NCI-H128 (cell line): ENCODE data around the gene RBM20.

Source experiments
- DNase-seq: peaks from one replicate; lab custom pipeline; 2025; ENCODE audit not compliant: unreplicated experiment; lab: John Stamatoyannopoulos, UW

RBM20 gene

DNA sequence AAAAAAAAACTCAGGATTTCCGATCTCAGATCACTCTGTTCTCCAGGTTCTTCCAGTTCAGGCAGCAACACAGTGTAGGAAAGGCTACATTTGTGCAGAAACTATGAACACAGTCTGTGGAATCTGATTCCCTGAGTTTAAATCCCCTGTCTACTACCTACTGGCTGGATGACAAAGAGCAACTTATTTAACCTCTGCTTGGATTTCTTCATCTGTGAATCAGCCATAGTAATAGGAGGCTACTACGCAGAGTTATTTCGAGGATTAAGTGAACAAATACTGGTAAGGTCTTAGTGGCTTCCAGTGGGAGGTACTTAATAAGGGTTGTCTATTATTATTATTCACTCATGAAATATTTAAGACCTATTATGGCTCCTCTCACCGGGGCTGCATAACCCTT, 183.3 kb downstream of the RBM20 start:
- no peak for DNase-seq

DNA sequence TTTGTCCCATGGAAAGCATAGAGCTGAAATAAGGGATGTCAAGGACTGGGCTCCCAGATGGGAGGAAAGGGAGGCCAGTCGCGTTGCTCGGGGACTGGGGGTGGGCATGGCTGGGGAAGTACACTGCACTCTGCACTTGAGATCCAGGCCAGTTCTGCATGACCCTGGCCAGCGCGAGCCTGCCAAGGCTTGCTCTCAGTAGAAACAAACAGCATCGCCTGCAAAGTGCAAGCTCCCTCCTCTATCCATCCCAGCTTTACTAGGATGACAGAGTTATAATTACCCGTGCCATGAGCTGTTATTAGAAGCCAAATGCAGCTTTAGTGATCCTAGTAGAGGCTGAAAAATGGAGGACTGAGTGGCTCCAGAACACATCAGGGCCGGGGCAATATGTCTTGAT, 183.7 kb downstream of the RBM20 start:
- no peak for DNase-seq

- no peak for DNase-seq
These were observed 184.4 kb downstream of the RBM20 start for GRCh38 chr10:110828525-110828924.

GRCh38 chr10:110829721-110830410, 185.7 kb downstream of the RBM20 start:
- no peak for DNase-seq

DNA sequence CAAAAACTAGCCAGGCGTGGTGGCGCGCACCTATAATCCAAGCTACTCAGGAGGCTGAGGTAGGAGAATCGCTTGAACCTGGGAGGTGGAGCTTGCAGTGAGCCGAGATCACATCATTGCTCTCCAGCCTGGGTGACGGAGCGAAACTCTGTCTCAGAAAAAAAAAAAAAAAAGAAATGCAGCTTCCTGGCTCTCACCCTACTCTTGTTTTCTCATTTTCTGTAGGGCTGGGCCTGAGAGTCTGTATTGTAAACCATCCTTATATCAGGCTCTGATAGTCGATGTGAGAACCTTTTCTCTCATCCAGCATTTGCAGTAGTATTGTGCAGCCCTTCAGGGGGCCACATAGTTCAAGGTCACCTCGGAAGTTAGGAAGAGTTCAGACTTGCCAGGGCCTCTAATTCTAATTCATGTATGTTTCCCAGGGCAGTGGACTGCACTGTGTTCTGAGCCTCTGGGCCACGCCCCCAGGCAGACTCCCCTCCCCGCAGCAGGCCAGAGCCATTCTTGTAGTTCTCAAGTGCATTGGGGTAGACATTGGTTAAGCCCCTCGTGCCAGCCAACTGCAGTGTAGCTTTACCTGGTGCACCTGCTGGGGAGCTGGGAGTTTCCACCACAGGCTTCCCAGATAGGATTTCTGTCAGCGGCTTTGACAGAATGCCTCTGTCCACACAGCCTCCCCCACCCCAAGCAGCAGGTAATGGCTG, 189.3 kb downstream of the RBM20 start:
- peak; percentile 39 for DNase-seq

DNA sequence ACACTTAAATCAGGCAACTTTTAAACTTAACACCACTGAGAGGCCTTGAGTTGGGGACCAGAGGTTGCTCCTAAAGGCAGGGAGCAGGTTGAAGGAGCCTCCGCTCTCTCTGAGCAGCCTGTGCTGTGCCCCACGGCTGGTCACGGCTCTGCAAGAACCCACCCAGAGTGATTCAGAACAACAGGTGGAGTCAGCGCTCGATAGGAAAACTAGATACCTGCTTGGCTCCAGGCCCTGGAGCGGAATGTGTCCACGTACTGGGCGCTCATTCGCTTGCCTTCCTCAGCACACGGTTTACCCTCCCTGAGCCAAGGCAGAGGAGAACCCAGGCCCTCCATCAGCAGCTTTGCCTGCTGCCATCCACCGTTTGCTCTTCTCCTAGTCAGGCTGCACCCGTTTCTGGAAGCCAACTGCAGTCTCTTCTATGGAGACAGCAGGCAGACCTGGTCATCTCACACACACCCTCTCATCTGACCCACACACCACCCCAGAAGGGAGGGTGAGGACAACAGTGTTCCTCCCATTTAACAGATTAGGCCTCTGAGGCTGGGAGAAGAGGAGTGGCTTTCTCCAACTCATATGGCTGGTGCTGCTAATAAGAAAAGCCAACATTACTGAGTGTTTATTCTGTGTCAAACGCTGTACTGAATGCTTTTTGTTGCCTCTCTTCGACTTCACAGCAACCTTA, 189.9 kb downstream of the RBM20 start:
- DNase-seq, result no peak

GRCh38 chr10:110834629-110835301, 190.6 kb downstream of the RBM20 start:
- DNase-seq, result no peak

DNA sequence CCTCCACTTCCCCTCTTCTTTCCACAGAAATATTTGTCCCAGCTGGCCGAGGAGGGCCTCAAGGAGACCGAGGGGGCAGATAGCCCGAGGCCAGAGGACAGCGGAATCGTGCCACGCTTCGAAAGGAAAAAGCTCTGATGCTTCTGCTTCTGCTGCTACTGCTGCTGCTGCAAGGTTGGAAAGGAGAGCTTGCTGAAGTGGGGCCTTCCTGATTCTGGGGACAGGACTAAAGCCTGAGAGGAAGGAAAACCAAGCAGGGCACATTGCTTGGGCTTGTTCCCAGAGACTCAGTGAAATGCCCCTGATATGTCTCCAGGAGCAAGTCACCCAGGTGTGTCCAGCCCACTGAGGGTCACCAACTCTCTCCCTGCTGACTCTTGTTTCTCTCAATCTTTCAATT, 191.7 kb downstream of the RBM20 start:
- no peak for DNase-seq

DNA sequence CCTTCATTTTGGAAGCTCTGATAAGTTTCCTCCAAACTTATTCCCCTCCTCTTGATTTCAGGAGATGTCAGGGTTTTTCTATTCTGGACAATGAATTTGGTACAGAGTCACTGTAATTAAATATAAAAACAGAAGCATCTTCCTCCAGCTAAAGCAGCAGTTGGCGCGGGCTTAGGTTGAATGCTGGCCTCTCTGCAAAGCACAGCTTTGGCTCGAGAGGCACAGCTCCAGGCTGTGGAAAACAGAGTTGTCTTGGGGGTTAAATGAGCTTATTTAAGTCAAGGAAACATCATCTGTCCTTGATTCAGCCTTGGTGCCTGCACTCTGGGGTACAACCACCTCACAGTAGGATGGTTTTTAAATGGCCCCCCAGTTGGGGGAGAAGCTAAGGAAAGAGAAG, 192.6 kb downstream of the RBM20 start:
- DNase-seq, result no peak

DNA sequence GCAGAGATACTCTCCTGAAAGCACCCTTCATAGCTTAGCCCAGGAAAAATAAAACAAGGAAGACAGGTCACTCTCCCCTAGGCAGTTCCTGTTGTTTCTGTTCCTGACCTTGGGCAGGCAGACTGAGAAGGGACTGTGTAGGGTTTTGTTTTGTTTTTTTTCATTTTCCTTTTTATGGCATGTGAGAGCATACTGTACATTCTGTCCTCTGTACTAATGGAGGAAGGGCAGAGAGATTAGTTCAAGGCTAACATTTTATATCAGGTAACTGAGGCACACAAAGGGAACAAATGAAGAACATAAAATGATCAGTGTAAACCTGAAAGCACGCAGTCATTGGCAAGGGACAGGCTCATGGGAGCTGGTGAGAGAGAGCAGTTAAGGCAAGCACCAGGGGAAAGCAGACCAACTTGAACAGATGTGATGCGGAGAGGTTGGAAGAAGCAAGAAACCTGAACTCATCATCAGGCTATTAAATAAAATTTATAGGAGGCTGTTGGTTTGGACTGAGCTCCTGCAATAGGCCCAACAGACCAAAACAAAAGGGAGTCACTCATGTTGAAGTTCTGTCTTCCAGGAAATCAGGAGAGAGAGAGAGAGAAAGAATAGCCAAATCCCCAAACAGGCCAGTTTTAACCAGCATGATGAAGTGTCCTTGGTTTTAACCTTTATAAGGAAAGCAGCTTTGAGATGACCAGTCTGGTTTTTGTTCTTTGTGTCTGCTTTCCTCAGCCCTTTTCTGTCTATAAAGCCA, 193.5 kb downstream of the RBM20 start:
- DNase-seq, result no peak

- DNase-seq, result no peak
These were observed 196.2 kb downstream of the RBM20 start for GRCh38 chr10:110840225-110840922.

DNA sequence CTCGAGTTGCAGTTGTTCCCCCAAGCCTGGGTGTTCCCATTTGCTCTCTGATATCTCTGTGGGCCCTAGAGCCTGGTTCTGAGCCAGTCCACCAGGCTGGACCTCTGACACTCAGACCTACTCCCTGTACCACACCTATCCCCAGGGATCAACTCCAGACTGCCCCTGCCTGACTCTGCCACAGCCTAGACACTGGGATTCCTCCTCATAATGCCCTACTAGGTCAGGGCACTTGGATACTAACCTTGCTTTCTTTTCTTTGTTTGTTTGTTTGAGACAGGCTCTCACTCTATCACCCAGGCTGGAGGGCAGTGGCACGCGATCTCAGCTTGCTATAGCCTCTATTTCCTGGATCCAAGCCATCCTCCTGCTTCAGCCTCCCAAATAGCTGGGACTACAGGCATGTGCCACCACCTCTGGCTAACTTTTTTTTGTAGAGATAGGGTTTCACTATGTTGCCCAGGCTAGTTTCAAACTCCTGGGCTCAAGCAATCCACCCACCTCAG, 196.8 kb downstream of the RBM20 start:
- no peak for DNase-seq

GRCh38 chr10:110841767-110842267, 197.7 kb downstream of the RBM20 start:
- DNase-seq, result no peak

GRCh38 chr10:110842326-110842904, 198.3 kb downstream of the RBM20 start:
- DNase-seq, result no peak

DNA sequence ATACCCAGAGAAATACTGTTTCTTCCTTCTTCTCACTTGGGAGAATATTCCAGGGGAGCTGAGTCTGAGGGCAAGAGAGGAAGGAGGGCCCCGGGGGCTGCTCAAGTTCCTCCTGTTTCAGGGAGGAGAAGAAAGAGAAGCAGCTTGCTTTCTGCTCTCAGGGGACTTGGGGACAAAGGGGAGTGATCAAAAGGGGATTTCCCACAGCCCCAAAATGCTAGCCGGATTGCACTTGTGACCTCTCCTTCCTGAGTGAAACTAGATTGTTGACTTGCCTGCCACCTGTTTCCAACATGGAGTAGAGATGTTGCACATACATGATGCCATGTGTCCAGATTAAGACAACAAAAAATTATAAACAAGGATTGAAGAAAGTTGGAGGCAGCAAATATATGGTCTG, 198.9 kb downstream of the RBM20 start:
- no peak for DNase-seq

DNA sequence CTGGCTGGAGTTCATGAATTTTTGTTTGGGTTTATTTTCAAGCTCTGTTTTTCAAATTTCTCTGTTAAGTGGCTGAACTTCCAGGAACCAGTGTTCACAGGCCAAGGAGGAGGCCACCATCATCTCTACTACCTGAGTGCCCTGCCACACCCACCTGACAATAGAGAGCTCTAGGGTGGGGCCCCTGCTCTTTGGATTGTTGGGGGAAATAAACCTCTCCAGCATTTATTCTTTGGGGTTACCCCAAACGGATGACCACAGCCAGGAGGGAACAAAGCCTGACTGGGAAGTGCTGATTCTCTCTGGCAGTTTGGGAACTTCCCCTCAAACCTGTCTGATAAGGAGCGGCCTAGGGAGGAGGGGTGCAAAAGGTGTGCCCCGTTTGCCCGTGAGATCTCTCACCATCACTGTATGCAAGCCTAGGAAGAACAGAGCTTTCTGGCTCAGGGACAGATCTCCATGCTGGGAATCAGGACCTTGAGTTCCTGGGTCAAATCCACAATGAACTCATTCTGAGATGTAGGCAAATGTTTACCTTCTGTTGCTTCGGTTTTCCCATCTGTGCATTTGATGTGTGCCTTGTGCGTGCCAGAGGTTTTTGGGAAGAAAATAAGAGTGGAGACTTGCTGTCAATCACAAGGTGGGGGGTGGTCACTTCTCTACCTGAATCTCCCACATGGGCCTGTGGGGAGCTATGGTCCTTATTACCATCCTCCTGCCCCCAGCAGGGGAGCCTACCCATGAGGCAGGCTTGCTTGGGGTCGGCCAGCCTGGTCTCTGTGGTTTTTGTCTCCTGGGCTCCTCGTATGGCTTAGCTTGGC, 199.9 kb downstream of the RBM20 start:
- DNase-seq, result no peak

- DNase-seq, result no peak
These were observed 200.4 kb downstream of the RBM20 start for GRCh38 chr10:110844617-110844881.

- no peak for DNase-seq
These were observed 201.1 kb downstream of the RBM20 start for GRCh38 chr10:110845192-110845755.
